C4-2B (cell line): Measurements from ENCODE around the gene RCVRN.

Source experiments
- ZFX ChIP-seq: fragments of 450-650 bp; IDR thresholded peaks from 2 replicates; pipeline ENCODE4 v1.6.1; 2017
- TF ChIP-seq, protein P1 (sequence below): fragments of 450-650 bp; conservative IDR thresholded peaks from 2 replicates; pipeline ENCODE4 v1.5.1; 2017; ENCODE audit warnings: mild to moderate bottlenecking

DNA sequence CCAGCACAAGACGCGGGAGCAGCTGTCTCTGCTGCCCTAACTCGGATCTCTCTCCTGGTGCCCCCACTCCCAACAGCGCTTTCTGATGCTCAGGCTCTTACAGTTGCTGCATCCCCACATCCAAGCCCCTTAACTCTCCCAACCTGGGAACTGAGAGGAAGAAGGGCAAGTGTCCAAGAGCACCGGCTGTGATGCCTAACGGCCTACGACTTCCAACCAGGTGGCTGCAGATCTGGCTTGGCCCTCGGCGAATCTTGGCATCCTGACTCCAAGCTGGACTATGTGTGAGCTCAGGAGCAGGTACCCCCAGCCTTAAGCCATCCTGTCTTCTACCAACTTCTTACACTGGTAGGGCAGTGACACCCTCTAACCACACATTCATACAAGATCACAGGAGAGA lies 38.3 kb upstream of the RCVRN start:
- TF ChIP-seq, protein P1, sequence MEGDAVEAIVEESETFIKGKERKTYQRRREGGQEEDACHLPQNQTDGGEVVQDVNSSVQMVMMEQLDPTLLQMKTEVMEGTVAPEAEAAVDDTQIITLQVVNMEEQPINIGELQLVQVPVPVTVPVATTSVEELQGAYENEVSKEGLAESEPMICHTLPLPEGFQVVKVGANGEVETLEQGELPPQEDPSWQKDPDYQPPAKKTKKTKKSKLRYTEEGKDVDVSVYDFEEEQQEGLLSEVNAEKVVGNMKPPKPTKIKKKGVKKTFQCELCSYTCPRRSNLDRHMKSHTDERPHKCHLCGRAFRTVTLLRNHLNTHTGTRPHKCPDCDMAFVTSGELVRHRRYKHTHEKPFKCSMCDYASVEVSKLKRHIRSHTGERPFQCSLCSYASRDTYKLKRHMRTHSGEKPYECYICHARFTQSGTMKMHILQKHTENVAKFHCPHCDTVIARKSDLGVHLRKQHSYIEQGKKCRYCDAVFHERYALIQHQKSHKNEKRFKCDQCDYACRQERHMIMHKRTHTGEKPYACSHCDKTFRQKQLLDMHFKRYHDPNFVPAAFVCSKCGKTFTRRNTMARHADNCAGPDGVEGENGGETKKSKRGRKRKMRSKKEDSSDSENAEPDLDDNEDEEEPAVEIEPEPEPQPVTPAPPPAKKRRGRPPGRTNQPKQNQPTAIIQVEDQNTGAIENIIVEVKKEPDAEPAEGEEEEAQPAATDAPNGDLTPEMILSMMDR: no peak
- no peak for TF ChIP-seq ZFX
